ENCODE measurements around the gene SIRT7. TPM values are rescaled to one million over a fixed set of nuclear protein-coding genes. Genes with fewer than 3 reads are reported as not detected.

Gene SIRT7
- total RNA-seq, 4 donors from 2014 or later: 76.5 to 315 (median 172) TPM

DNA sequence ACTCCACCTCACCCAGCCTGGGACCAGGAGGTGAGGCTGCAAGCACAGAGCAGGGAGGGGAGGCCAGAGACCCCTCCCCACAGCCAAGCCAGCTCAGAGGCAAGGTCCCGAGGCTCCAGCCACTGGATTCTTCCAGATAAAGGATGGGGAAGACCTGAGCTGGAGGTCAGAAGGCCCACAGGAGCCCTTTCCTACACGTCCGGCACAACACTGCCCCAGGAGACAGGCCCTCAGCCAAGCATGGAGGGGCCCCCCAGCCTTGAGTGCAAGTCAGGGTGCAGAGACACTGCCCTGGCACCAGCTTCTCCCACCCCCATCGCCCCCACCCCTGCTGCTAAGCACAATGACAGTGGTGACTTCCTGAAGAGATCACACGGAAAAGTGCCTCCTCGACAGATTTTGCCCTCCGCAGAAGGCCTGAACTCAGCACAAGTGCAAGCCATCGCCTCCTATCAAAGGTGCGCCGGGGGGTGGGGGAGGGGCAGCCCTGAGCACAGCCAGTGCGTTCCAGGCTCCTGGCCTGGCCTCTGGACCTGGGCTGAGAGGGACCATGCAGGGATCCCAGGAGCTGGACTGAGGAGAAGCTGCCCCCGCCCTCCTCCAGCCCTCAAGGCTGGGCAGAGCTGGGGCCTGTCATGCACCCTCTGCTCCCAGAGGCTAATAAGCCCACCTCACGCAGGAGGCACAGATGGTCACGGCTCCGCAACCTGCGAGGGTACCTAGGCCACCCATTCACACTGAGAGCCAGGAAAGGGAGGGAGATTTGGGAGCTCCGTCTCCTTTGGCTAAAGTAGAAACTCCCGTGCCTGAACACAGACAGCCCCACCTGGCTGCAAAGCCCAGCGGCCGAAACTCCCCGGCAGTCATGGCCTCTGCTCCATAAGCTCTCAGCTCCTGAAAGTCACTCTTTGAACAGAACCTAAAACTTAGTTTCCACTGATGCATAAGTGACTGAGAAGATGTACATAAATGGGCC is 6.9 kb upstream of the SIRT7 start:
- H3K27me3 ChIP-seq: peaks cover 17% of the 10 kb centered on the region
- peaks cover 0 to 7% (median 1%) of the 10 kb centered on the region in 4 donors for H3K36me3 ChIP-seq
- DNase-seq: no peak
- intact Hi-C loops (cut with DNase I; ENCODE audit: low total_unique reads) (no loop called here), in situ Hi-C loops (cut with MboI; ENCODE audit: low pct_ligation_motif_present in 1 of 4, low pct_unique_long_range_greater_than_20kb in 1 of 4, low sequenced_read_pairs in 3 of 4) (no loop called here)
- 72% methylated on average over 18 of the region's 21 CpGs; no CpG with 5 or more reads in 1 of the 2 donors for WGBS, 2 donors (ENCODE audit: low coverage in 1 of 2)
- H3K27ac ChIP-seq: peak overlapping the region; percentile 97 to 99 (median 97)
- no peaks in the 10 kb centered on the region for H3K9me3 ChIP-seq
- TF ChIP-seq POLR2A (IDR thresholded peaks at IDR 0.05) (no peak), EP300 (IDR thresholded peaks at IDR 0.05; ENCODE audit: low read depth) (no peak), POLR2AphosphoS5 (IDR thresholded peaks at IDR 0.05) (no peak)
- TF ChIP-seq, protein P1, sequence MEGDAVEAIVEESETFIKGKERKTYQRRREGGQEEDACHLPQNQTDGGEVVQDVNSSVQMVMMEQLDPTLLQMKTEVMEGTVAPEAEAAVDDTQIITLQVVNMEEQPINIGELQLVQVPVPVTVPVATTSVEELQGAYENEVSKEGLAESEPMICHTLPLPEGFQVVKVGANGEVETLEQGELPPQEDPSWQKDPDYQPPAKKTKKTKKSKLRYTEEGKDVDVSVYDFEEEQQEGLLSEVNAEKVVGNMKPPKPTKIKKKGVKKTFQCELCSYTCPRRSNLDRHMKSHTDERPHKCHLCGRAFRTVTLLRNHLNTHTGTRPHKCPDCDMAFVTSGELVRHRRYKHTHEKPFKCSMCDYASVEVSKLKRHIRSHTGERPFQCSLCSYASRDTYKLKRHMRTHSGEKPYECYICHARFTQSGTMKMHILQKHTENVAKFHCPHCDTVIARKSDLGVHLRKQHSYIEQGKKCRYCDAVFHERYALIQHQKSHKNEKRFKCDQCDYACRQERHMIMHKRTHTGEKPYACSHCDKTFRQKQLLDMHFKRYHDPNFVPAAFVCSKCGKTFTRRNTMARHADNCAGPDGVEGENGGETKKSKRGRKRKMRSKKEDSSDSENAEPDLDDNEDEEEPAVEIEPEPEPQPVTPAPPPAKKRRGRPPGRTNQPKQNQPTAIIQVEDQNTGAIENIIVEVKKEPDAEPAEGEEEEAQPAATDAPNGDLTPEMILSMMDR (IDR thresholded peaks at IDR 0.05): no peak
- H3K4me1 ChIP-seq: peaks cover 34 to 73% (median 65%) of the 10 kb centered on the region in 4 donors
- no peak overlapping the region for H3K4me3 ChIP-seq

DNA sequence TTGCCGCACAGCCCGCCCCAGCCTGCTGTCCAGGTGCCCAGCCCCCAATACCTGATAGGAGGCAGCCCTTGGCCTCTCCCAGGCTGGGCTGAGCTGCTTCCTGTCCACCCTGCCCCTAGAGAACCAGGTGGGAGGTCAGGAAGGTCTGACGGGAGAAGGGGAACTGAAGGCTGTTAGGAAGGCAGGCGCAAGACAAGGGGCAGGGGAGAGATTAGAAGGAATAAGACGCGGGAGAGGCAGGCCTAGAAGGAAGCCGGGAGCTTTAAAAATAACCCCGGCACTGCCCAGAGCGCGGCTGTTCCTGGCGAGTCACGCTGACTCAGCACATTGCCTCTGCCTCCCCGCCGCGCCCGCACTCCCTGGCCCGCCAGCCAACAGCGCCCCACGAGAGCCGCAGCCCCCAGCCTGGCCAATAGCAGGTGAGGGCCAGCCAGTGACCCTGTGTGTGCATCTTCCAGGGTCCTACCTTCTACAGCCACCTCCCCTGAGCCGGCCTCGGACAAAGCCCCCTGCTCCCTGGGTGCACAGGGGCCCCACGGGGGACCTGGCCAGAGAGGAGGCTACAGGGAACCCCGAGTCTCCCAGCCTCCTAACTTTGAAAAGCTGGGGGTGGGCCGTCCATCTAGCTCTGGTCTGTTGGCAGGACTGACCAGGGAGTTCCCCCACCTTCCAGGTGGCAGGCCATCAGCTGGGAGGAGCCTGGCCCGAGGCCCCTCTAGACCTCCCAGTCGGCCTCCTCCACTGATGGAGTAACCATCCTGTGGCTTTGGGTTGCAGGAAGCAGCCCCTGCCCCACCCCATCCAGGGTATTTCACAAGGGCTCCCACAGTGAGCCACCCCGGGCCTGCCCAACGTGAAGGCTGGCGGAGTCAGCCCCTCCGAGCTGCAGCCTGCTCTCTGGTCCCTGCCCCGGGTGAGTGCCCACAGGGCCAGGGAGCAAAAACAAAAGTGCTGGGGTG is 5.6 kb upstream of the SIRT7 start:
- Histone ChIP-seq H3K4me3 (peak overlapping the region in 2 of 4 donors; percentile 21 to 37), H3K27ac (peak overlapping the region; percentile 71 to 99 (median 86)), H3K27me3 (peaks cover 5% of the 10 kb centered on the region), H3K36me3 (peaks cover 0 to 7% (median 1%) of the 10 kb centered on the region in 4 donors), H3K4me1 (peaks cover 32 to 81% (median 73%) of the 10 kb centered on the region in 4 donors), H3K9me3 (no peaks in the 10 kb centered on the region)
- TF ChIP-seq POLR2AphosphoS5 (IDR thresholded peaks at IDR 0.05) (no peak), POLR2A (IDR thresholded peaks at IDR 0.05) (no peak), EP300 (IDR thresholded peaks at IDR 0.05; ENCODE audit: low read depth) (no peak)
- TF ChIP-seq, protein P1 (IDR thresholded peaks at IDR 0.05): no peak
- in situ Hi-C loops (cut with MboI; ENCODE audit: low pct_ligation_motif_present in 1 of 4, low pct_unique_long_range_greater_than_20kb in 1 of 4, low sequenced_read_pairs in 3 of 4) (no loop called here), intact Hi-C loops (cut with DNase I; ENCODE audit: low total_unique reads) (no loop called here)
- peak; percentile 86 for DNase-seq
- WGBS, 2 donors (ENCODE audit: low coverage in 1 of 2): 25% methylated on average over 30 of the region's 32 CpGs; no CpG with 5 or more reads in 1 of the 2 donors

DNA sequence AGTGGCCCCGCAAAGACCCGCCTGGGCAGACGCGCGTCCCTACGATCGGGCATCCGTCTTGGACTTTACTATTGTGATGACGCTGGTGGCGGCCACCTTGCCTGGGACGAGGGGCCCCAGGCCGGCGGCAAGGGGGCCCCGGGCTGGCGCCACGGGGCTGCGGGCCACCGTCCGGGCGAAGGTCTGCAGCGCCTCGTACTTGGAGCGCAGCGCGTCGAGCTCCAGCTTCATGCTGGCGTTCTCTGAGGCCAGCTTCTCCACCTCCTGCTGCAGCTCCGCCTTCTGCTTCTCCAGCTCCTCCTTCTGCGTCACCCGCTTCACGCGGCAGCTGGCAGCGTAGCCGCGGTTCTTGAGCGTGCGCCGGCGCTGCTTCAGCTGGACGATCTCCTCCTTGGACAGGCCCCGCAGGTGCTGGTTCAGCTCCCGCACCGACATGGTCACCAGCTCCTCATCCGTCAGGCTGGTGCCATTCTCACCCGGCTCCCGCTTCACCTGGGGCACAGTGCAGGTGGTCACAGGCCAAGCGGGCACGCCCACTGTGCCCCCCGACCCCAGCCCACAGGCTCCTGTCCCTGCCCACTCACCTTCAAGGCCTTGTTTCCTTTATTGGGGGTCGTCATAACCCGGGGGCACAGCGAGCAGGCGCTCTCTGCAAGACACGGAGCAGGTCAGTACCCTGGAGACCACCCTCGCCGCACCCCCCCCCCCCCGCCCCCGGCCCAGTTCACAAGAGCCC is 4.8 kb upstream of the SIRT7 start:
- H3K36me3 ChIP-seq: peaks cover 0 to 7% (median 1%) of the 10 kb centered on the region in 4 donors
- in situ Hi-C loops (cut with MboI; ENCODE audit: low pct_ligation_motif_present in 1 of 4, low pct_unique_long_range_greater_than_20kb in 1 of 4, low sequenced_read_pairs in 3 of 4): no loop called here
- no peaks in the 10 kb centered on the region for H3K9me3 ChIP-seq
- no peak for DNase-seq
- peak overlapping the region; percentile 71 to 99 (median 86) for H3K27ac ChIP-seq
- H3K4me3 ChIP-seq: peak overlapping the region in 2 of 4 donors; percentile 21 to 37
- TF ChIP-seq, protein P1 (IDR thresholded peaks at IDR 0.05): no peak
- no peak for TF ChIP-seq POLR2A (IDR thresholded peaks at IDR 0.05)
- TF ChIP-seq POLR2AphosphoS5 (IDR thresholded peaks at IDR 0.05): no peak
- TF ChIP-seq EP300 (IDR thresholded peaks at IDR 0.05; ENCODE audit: low read depth): no peak
- H3K27me3 ChIP-seq: no peaks in the 10 kb centered on the region
- intact Hi-C loops (cut with DNase I; ENCODE audit: low total_unique reads): no loop called here
- WGBS, 2 donors (ENCODE audit: low coverage in 1 of 2): 92 to 100% methylated on average over 1 to 53 of the region's 58 CpGs
- peaks cover 32 to 79% (median 70%) of the 10 kb centered on the region in 4 donors for H3K4me1 ChIP-seq

Measured in transverse colon (tissue), 4 donors.